HCT116 (cell line): ENCODE data around the gene PRMT3. TPM values are rescaled to one million over a fixed set of nuclear protein-coding genes. Genes with fewer than 3 reads are reported as not detected.

ENCODE experiments used
- ATAC-seq: fragments of 200-7000 bp; cut with Tn5 transposase; 2 replicates; pipeline ENCODE4 v1.9.1; 2020; ENCODE audit warnings: mild to moderate bottlenecking, moderate library complexity
- BruUV-seq: library from RNA; stranded (reverse); fragments of 400-500 nt; replicated peaks from 2 replicates; lab custom pipeline; 2021; lab: Mats Ljungman, UMichigan
- CTCF ChIA-PET: fragments of 300-600 bp; sonication (Branson Sonifier 250); formaldehyde crosslinking; loops from one replicate; lab custom pipeline; 2021; ENCODE audit warnings: antibody characterized with exemption; lab: Charles Lee
- POLR2A ChIA-PET: fragments of 300-600, 350-600 bp; sonication (Branson Sonifier 250); formaldehyde crosslinking; loops from one replicate; lab custom pipeline; 2021; ENCODE audit warnings: antibody characterized with exemption; lab: Charles Lee
- RAD21 ChIA-PET, 2 experiments: fragments of 300-600 bp; sonication (Branson Sonifier 250); formaldehyde crosslinking; loops; one replicate each; lab custom pipeline; 2023; ENCODE audit warnings: low total read pairs in 2 of 2; ENCODE audit not compliant: uncharacterized antibody in 2 of 2, unreplicated experiment in 2 of 2, low non-redundant PET in 1 of 2; lab: Charles Lee
- DNase-seq: peaks from one replicate; pipeline ENCODE4 v3.0.0-alpha.2; 2010; ENCODE audit warnings: low read depth, low spot score
- H2AFZ ChIP-seq: fragments of 200-600 bp; shearing (Covaris generic), sonication (generic); 2 replicates; pipeline ENCODE4 v1.6.1; 2017; ENCODE audit warnings: low read depth, mixed run types, mixed read lengths, antibody characterized with exemption, low read length; ENCODE audit not compliant: poor library complexity, severe bottlenecking
- H3K27ac ChIP-seq: 2 replicates; pipeline ENCODE4 v1.5.1; 2012; ENCODE audit warnings: low read depth, low read length
- H3K27me3 ChIP-seq: fragments of 200-600 bp; sonication (generic); 2 replicates; pipeline ENCODE4 v1.6.1; 2016; ENCODE audit warnings: mixed run types, low read length, mixed read lengths; ENCODE audit not compliant: insufficient read depth
- H3K36me3 ChIP-seq, 2 experiments: fragments of 200-500 bp in 1 of 2; fragments of 200-600 bp in 1 of 2; sonication (Bioruptor generic) in 1 of 2; sonication (generic) in 1 of 2; 2 replicates each; pipeline versions ENCODE4 v1.5.1 to v1.6.1; 2014 to 2016; ENCODE audit warnings: low read length in 2 of 2, inconsistent platforms in 1 of 2, mixed read lengths in 1 of 2, mixed run types in 1 of 2; ENCODE audit not compliant: insufficient read depth in 2 of 2, control insufficient read depth in 1 of 2
- H3K4me1 ChIP-seq, 2 experiments: fragments of 200-600 bp in 1 of 2; sonication (generic) in 1 of 2; 2 replicates each; pipeline versions ENCODE4 v1.5.1 to v1.6.1; 2012 to 2017; ENCODE audit warnings: low read length in 2 of 2, inconsistent platforms in 1 of 2, mild to moderate bottlenecking in 1 of 2, mixed read lengths in 1 of 2, mixed run types in 1 of 2, moderate library complexity in 1 of 2; ENCODE audit not compliant: insufficient read depth in 2 of 2, control insufficient read depth in 1 of 2
- H3K4me2 ChIP-seq: fragments of 200-600 bp; sonication (generic); 2 replicates; pipeline ENCODE4 v1.6.1; 2017; ENCODE audit warnings: mixed run types, low read length, mixed read lengths
- H3K4me3 ChIP-seq, 2 experiments: fragments of 200-600 bp in 1 of 2; sonication (generic) in 1 of 2; replicated peaks in 1 of 2; 2 replicates each; pipeline ENCODE4 v1.5.1; 2011 to 2016; ENCODE audit warnings: low read length in 2 of 2, control low read depth in 1 of 2, low read depth in 1 of 2, mild to moderate bottlenecking in 1 of 2, mixed read lengths in 1 of 2, mixed run types in 1 of 2
- H3K79me2 ChIP-seq: fragments of 200-600 bp; sonication (generic); 2 replicates; pipeline ENCODE4 v1.6.1; 2017; ENCODE audit warnings: mild to moderate bottlenecking, mixed run types, low read length, moderate library complexity, mixed read lengths; ENCODE audit not compliant: insufficient read depth
- H3K9ac ChIP-seq: fragments of 200-600 bp; sonication (generic); 2 replicates; pipeline ENCODE4 v1.6.1; 2016; ENCODE audit warnings: low read length, mixed read lengths
- H3K9me2 ChIP-seq: fragments of 200-600 bp; sonication (generic), shearing (Covaris generic); 2 replicates; pipeline ENCODE4 v1.6.1; 2017; ENCODE audit warnings: mixed run types, mild to moderate bottlenecking, moderate library complexity; ENCODE audit not compliant: insufficient read depth
- H3K9me3 ChIP-seq, 2 experiments: fragments of 200-500 bp in 1 of 2; fragments of 200-600 bp in 1 of 2; sonication (Bioruptor generic) in 1 of 2; sonication (generic) in 1 of 2; 2 replicates each; pipeline ENCODE4 v1.6.1; 2014 to 2017; ENCODE audit warnings: low read length in 2 of 2, mixed read lengths in 2 of 2, inconsistent platforms in 1 of 2, low read depth in 1 of 2, mild to moderate bottlenecking in 1 of 2, mixed run types in 1 of 2, moderate library complexity in 1 of 2; ENCODE audit not compliant: control insufficient read depth in 1 of 2, insufficient read depth in 1 of 2
- H4K20me1 ChIP-seq: fragments of 200-600 bp; sonication (generic), shearing (Covaris generic); 2 replicates; pipeline ENCODE4 v1.6.1; 2017; ENCODE audit warnings: mixed run types, mild to moderate bottlenecking, moderate library complexity; ENCODE audit not compliant: insufficient read depth
- CBX3 ChIP-seq: IDR thresholded peaks from 2 replicates; pipeline ENCODE4 v1.6.1; 2012; ENCODE audit warnings: low read depth
- CEBPB ChIP-seq: IDR thresholded peaks from 2 replicates; pipeline ENCODE4 v1.6.1; 2012; ENCODE audit warnings: low read depth
- EGR1 ChIP-seq: IDR thresholded peaks from 2 replicates; pipeline ENCODE4 v1.6.1; 2012; ENCODE audit warnings: low read depth
- EZH2phosphoT487 ChIP-seq: fragments of 200-600 bp; IDR thresholded peaks from 2 replicates; pipeline ENCODE4 v1.6.1; 2018; ENCODE audit warnings: antibody characterized with exemption, borderline replicate concordance
- JUND ChIP-seq: IDR thresholded peaks from 2 replicates; pipeline ENCODE4 v1.6.1; 2012
- MAX ChIP-seq: IDR thresholded peaks from 2 replicates; pipeline ENCODE4 v1.6.1; 2012
- POLR2A ChIP-seq: IDR thresholded peaks from 2 replicates; pipeline ENCODE4 v1.7.0; 2011; ENCODE audit warnings: borderline replicate concordance; ENCODE audit not compliant: insufficient read depth, insufficient read length; ENCODE audit errors: extremely low read depth
- REST ChIP-seq: IDR thresholded peaks from 2 replicates; pipeline ENCODE4 v1.6.1; 2012; ENCODE audit warnings: low read depth
- SIN3A ChIP-seq: IDR thresholded peaks from 2 replicates; pipeline ENCODE4 v1.6.1; 2012; ENCODE audit warnings: low read depth
- SP1 ChIP-seq: IDR thresholded peaks from 2 replicates; pipeline ENCODE4 v1.6.1; 2012; ENCODE audit warnings: low read depth
- SRF ChIP-seq: IDR thresholded peaks from 2 replicates; pipeline ENCODE4 v1.6.1; 2012; ENCODE audit warnings: low read depth
- TCF7L2 ChIP-seq: IDR thresholded peaks from 2 replicates; pipeline ENCODE4 v1.7.0; 2011; ENCODE audit warnings: borderline replicate concordance, inconsistent platforms; ENCODE audit not compliant: insufficient read depth, insufficient read length; ENCODE audit errors: extremely low read depth
- YY1 ChIP-seq: IDR thresholded peaks from 2 replicates; pipeline ENCODE4 v1.6.1; 2011; ENCODE audit warnings: low read length, low read depth, moderate library complexity, mild to moderate bottlenecking; ENCODE audit not compliant: insufficient replicate concordance; ENCODE audit errors: extremely low read depth
- ZBTB33 ChIP-seq: IDR thresholded peaks from 2 replicates; pipeline ENCODE4 v1.6.1; 2011; ENCODE audit warnings: mild to moderate bottlenecking, low read length, moderate library complexity; ENCODE audit not compliant: insufficient replicate concordance; ENCODE audit errors: extremely low read depth
- ZFX ChIP-seq: fragments of 450-650 bp; IDR thresholded peaks from 2 replicates; pipeline ENCODE4 v1.6.1; 2017
- ZNF274 ChIP-seq: fragments of 200-500 bp; sonication (Bioruptor generic); IDR thresholded peaks from 2 replicates; pipeline ENCODE4 v1.6.1; 2014; ENCODE audit warnings: mild to moderate bottlenecking, low read depth, low read length, inconsistent platforms
- intact Hi-C: fragments of 100-400 bp; cut with micrococcal nuclease; formaldehyde crosslinking; loops from 2 replicates; pipeline ENCODE4 v1.10.0; 2022
- total RNA-seq: library from RNA; stranded (reverse); gene quantifications from one replicate; pipeline ENCODE4 v1.2.1, GENCODE V29; 2021; ENCODE audit not compliant: unreplicated experiment

Gene PRMT3
- total RNA-seq, 1 experiment from 2014 or later: 24.3 TPM

- no peak for TF ChIP-seq ZBTB33
- no peak for TF ChIP-seq SIN3A
- no peak for TF ChIP-seq REST
- TF ChIP-seq TCF7L2: no peak
- TF ChIP-seq, all 23 proteins: peak for 0
Measured at GRCh38 chr11:20458905-20459632, 71.6 kb downstream of the PRMT3 start (continued).

- Histone ChIP-seq H3K9me2 (no peaks in the 10 kb centered on the region), H3K4me3 (no peak overlapping the region), H3K9ac (no peak overlapping the region), H3K9me3 (no peaks in the 10 kb centered on the region), H3K27ac (no peak overlapping the region), H2AFZ (no peak overlapping the region), H3K36me3 (peaks cover 2 to 4% of the 10 kb centered on the region in 2 experiments; a peak in 1 of 4 replicates), H4K20me1 (peaks cover 3% of the 10 kb centered on the region; the same call in 1 of the 2 replicates), H3K4me2 (no peak overlapping the region), H3K79me2 (0 out of 2 replicates have a peak, but pooled peaks cover 3% of the 10 kb centered on the region), H3K4me1 (no peaks in the 10 kb centered on the region), H3K27me3 (no peaks in the 10 kb centered on the region)
- ChIA-PET POLR2A (no interaction called here), RAD21 (no interaction called here), CTCF (no interaction called here)
- BruUV-seq: no TSS peak
- no peak for ATAC-seq
- no peak for DNase-seq
- intact Hi-C loops: no loop called here
- TF ChIP-seq POLR2A (no peak), EGR1 (no peak), ZFX (no peak), SP1 (no peak), CEBPB (no peak), JUND (no peak), SIN3A (no peak), YY1 (no peak), CBX3 (no peak), ZNF274 (no peak), MAX (no peak), ZBTB33 (no peak), EZH2phosphoT487 (no peak), SRF (no peak)
Measured at GRCh38 chr11:20459865-20460264, 72.3 kb downstream of the PRMT3 start.
